Measurements from ENCODE around the gene C12orf56.

C12orf56 gene

GRCh38 chr12:64258576-64258975 is 132.0 kb downstream of the C12orf56 start:
- no peak for TF ChIP-seq CTCF (IDR thresholded peaks at IDR 0.05; ENCODE audit: low read depth, low read length, missing control alignments)
- H3K4me3 ChIP-seq (ENCODE audit: low read depth, low read length) = no peak overlapping the region
- no peak for DNase-seq (ENCODE audit: low read depth)

GRCh38 chr12:64256166-64256800 is 134.3 kb downstream of the C12orf56 start:
- peak; percentile 43 for TF ChIP-seq CTCF (IDR thresholded peaks at IDR 0.05; ENCODE audit: low read depth, low read length, missing control alignments)
- no peak overlapping the region for H3K4me3 ChIP-seq (ENCODE audit: low read depth, low read length)
- DNase-seq (ENCODE audit: low read depth) = peak; percentile 7

GRCh38 chr12:64255249-64255648 is 135.3 kb downstream of the C12orf56 start:
- no peak for DNase-seq (ENCODE audit: low read depth)
- no peak for TF ChIP-seq CTCF (IDR thresholded peaks at IDR 0.05; ENCODE audit: low read depth, low read length, missing control alignments)
- no peak overlapping the region for H3K4me3 ChIP-seq (ENCODE audit: low read depth, low read length)

GRCh38 chr12:64253356-64253755 is 137.2 kb downstream of the C12orf56 start:
- no peak for TF ChIP-seq CTCF (IDR thresholded peaks at IDR 0.05; ENCODE audit: low read depth, low read length, missing control alignments)
- no peak for DNase-seq (ENCODE audit: low read depth)
- no peak overlapping the region for H3K4me3 ChIP-seq (ENCODE audit: low read depth, low read length)

- no peak for DNase-seq (ENCODE audit: low read depth)
- no peak for TF ChIP-seq CTCF (IDR thresholded peaks at IDR 0.05; ENCODE audit: low read depth, low read length, missing control alignments)
- H3K4me3 ChIP-seq (ENCODE audit: low read depth, low read length) = no peak overlapping the region
These were observed 137.9 kb downstream of the C12orf56 start for GRCh38 chr12:64252681-64253080.

- no peak for DNase-seq (ENCODE audit: low read depth)
- H3K4me3 ChIP-seq (ENCODE audit: low read depth, low read length) = no peak overlapping the region
- TF ChIP-seq CTCF (IDR thresholded peaks at IDR 0.05; ENCODE audit: low read depth, low read length, missing control alignments) = no peak
These were observed 146.7 kb downstream of the C12orf56 start for GRCh38 chr12:64243809-64244208.

- no peak overlapping the region for H3K4me3 ChIP-seq (ENCODE audit: low read depth, low read length)
- DNase-seq (ENCODE audit: low read depth) = no peak
- TF ChIP-seq CTCF (IDR thresholded peaks at IDR 0.05; ENCODE audit: low read depth, low read length, missing control alignments) = no peak
These were observed 149.8 kb downstream of the C12orf56 start for GRCh38 chr12:64240781-64241180.
